HG02852 (cell line): ENCODE data around the gene SYNJ2BP.
"Not testable (repeated sequence)": the region's sequence is repeated elsewhere in the genome, so short reads cannot be mapped to it uniquely, and the experiment has no call there.

Experiments
- ATAC-seq: cut with Tn5 transposase; IDR thresholded peaks from one replicate; pipeline ENCODE4 v1.9.1; 2021; ENCODE audit warnings: mild to moderate bottlenecking, moderate library complexity; ENCODE audit not compliant: unreplicated experiment

Gene SYNJ2BP, protein sequence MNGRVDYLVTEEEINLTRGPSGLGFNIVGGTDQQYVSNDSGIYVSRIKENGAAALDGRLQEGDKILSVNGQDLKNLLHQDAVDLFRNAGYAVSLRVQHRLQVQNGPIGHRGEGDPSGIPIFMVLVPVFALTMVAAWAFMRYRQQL

DNA sequence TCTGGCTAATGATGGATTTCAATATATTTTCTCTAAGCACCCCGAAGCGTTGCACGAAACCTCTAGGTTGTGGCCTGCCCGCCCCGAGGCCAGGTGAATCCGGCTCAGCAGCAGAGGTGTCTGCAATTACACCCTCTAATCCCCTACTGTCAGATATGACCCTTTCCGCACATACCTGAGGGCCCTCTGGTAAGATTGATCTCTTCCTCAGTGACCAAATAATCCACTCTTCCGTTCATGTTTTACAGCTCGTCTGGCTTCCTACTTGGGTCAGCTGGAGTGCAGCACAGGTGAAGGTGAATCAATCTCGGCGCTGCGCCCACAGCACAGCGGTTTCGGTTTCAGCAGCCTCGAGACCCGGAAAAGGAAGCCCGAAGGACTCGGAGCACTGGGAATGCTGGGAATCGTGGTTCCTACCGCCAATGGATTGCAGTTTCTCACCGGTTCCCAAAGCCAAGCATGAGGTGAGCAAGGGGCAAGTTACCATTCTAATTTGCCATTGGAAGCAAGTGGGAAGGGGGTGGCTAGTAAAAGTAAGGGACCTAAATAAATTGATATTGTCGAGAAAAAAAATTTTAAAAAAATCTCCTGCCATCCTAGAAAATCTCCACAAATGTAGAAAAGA is at the start of gene SYNJ2BP:
Gene SYNJ2BP, minus strand, starts transcription at position 366 of the 625 bp plus-strand sequence. Its CDS starts 127 bp downstream, at position 239.
- ATAC-seq: peak; percentile 62

DNA sequence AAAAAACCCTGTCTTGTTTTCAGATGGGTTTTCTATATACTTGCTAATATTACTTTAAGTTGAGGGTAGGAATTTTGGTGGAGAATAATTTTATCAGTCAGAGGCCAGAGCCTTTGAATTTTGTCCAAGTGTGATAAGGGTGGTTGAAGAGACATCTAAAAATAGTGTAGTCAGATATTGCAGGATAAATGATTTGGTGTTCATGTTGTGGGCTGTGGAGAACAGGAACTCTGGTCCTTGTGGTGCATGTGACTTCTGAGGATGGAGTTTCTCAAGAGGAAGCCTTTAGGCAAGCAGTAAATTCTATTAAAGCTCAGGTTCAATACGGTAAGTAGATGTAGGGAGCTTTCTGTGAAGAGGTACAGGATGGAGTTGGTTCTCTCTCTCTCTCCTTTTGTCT is 37.8 kb upstream of the SYNJ2BP start:
- no peak for ATAC-seq

DNA sequence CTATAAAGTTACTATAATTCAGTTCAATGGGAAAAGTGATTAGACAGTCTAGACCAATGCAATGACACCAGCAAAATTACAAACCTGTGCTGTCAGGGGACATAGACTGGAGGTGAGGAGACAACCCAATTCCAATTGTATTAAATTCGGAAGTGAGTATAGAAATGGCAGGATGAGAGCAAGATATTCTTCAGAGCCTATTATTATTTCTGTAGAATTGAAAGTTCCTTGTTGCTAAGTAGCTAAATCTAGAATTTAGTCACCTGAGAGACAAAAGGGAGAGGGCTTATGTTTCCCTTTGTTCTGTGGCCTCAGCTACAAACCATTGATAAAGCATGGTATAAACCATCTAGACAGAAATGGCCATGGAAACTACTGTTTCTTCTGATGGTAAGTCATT is 35.0 kb upstream of the SYNJ2BP start, which contains the start of gene ADAM21:
Gene ADAM21, plus strand, starts transcription at position 301 of the 400 bp plus-strand sequence. CDS start 5,326 bp downstream, outside the sequence.
- no peak for ATAC-seq

DNA sequence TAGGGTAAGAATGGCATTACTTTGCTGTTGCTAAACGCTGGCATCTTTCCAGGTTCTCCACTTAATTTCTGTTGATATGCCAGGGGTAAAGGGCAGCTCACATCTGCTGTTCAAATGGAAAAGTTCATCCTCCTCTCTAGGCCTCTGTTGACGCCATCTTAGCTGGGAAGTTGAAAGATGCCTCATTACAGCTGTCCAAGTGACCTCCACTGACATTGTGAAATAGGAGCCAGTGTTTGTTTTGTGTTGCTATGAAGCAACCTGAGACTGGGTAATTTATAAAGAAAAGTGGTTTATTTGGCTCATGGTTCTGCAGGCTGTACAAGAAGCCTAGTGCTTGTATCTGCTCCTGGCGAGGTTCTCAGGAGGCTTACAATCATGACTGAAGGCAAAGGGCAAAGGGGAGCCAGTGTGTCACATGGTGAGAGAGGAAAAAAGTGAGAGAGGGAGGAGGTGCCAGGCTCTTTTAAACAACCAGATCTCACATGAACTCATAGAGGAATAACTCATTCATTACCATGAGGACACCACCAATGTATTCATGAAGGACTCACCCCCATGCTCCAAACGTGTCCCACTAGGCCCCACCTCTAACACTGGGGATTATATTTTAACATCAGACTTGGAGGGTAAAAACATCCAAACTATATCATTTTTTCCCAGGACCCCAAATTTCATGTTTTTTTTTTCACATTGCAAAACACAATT is 31.9 kb upstream of the SYNJ2BP start:
- no peak for ATAC-seq

DNA sequence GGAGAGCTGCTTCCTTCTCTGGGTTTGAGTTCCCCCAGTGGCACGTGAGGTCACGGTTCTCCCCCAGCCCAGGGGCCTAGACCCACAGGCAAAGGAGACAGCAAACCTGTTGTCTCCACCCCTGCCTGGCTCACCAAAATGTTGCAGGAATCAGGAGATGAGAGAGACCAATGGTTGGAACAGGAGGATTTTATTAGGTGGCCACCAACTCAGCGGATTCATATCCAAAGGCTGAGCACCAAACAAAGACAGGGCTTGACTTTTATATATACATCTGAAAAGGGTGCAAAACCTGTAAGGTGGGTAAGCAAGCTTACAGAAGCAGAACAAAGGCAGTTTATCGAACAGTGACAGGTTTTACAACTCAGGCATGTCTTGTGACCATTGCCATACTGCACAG is 25.9 kb upstream of the SYNJ2BP start:
- ATAC-seq: no peak

DNA sequence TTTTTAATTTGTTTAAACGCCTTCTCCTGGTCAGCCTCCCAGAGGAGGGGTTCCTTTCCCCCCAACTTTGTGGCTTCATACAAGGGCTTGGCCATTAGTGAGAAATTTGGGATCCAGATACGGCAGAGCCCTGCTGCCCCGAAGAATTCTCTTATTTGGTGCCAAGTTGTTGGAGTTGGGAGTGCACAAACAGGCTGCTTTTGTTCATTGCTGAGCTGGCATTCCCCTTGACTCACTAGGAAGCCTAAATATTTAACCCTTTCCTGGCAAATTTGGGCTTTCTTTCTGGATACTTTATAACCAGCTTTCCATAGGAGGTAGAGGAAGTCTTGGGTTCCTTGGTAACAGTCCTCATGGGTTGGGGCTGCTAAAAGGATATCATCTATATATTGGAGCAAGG is 24.8 kb upstream of the SYNJ2BP start:
- no peak for ATAC-seq

DNA sequence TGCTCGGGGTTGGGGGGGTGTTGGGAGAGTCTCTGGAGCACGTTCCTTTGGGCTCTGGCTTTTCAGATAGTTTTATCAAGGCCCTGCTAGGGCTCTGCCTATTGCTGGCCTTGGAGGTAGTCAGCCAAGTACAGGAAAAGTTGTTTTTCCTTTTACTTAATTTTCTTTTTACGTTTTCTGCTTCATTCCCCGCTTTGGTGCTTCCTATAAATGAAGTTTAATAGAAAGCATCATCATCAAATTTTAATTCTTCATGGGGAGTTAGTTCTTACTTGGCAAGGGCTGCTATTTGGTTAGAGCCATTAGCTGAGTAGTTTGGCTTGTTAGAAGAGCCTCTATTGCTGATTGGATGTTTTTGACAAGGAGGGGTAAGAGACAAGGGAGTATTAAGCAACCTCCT is 20.0 kb upstream of the SYNJ2BP start:
- no peak for ATAC-seq

DNA sequence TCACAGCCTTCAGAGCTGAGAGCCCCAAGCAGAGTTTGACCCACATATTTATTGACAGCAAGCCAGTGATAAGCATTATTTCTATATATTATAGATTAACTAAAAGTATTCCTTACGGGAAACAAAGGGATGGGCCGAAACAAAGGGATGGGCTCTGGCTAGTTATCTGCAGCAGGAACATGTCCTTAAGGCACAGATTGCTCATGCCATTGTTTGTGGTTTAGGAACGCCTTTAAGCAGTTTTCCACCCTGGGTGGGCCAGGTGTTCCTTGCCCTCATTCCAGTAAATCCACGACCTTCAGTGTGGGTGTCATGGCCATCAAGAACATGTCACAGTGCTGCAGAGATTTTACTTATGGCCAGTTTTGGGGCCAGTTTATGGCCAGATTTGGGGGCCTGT is 9.7 kb upstream of the SYNJ2BP start:
- not testable (repeated sequence) for ATAC-seq

DNA sequence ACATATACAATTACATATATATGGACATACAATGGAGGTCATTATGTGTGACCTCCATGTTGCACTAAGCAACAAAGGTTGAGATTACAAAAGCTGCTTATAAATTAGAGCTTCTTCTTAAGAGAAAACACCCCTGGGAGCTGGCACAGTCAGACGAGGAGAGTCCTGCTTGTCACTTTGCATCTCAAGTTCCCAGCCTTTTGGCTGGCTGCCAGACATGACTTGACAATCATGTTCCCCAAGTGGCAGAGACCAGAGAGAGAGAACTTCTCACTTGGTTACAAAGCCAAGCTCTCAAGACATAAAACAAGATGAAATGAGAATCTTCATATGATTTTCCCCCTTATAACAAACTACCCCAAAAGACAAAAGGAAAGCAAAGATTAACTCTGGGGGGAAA is 8.5 kb upstream of the SYNJ2BP start:
- no peak for ATAC-seq

DNA sequence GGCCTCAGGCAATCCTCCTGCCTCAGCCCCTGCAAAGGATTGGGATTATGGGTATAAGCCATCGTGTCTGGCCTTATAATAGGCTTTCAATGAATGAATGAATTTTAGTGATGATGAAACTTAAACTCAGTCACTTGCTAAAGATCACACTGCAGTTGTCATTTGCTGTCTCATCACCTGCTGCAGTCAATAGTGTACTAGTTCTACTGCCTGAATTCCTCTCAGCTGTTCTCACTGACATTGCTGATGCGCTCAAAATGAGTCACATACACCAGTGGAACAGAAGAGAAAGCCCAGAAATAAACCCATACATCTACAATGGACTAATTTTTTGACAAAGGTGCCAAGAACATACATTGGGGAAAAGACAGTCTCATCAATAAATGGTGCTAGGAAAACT is 5.6 kb upstream of the SYNJ2BP start:
- no peak for ATAC-seq

DNA sequence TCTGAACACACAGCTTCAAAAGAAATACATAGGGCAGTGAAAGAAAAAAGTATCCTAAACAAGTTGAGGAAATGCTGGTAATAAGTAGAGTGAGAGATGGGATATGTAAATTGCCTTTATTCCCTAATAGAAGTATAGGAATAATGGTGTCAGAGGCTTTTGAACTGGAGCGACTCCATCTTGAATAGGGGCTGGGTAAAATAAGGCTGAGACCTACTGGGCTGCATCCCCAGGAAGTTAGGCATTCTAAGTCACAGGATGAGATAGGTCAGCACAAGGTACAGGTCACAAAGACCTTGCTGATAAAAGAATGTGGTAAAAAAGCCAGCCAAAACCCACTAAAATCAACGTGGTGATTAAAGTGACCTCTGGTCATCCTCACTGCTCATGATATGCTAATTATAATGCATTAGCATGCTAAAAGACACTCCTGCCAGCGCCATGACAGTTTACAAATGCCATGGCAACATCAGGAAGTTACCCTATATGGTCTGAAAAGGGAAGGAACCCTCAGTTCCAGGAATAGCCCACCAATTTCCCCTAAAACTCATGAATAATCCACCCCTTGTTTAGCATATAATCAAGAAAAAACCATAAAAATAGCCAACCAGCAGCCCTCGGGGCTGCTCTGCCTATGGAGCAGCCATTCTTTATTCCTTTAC is 2.5 kb upstream of the SYNJ2BP start:
- ATAC-seq: not testable (repeated sequence)

DNA sequence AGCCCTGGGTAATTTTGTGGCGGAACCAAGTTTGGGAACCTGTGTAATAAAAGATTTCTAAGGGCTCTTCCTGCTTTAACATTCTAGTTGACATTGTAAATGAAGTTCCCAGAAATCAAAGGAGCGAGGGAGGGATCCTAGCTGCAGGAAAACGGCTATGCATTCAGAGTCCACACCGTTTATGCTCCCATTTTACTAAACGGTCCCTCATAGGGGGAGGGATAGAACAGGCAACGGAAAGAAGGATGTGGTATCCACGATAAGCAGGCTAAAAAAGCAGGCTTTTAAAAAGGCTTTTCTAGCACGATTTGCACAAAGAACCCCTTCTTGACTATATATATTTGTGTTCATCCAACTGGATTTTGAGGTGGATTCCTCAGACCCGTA is 559 bp downstream of the SYNJ2BP start:
- peak; percentile 12 for ATAC-seq

DNA sequence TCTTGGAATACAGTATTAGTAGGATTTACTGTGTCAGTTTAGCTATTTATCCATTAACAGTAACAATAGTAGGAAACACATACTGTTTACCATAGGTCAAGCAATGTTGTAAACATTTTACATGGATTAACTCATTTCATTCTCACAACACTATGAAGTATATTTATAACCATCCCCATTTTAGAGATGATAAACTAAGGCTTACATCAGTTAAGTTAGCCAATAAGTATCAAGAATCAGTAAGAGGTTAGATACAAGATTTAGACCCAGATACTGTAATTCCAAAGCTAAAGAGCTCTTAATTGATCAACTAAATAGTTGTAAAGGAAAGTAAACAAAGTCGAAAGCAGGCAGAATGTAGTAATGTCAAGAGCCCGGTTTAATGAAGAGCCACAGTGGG is 1.1 kb downstream of the SYNJ2BP start:
- no peak for ATAC-seq

DNA sequence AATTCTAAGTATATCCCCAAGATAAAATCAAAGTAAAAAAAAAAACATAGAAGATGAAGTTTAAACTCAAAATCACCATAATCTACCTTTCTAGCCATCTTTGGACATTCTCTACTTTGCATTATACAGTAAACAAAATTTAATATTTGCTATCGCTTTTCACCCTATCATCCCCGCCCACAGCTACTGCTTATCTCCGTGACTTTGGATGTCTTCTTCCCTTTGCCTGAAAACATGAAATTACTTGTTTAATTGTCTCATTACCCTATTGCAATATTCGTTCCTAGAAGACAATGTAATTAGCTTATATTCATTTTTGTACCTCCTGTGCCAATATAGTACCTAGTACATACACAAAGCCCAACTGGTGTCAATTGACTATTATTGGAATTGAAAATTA is 9.3 kb downstream of the SYNJ2BP start:
- ATAC-seq: no peak

DNA sequence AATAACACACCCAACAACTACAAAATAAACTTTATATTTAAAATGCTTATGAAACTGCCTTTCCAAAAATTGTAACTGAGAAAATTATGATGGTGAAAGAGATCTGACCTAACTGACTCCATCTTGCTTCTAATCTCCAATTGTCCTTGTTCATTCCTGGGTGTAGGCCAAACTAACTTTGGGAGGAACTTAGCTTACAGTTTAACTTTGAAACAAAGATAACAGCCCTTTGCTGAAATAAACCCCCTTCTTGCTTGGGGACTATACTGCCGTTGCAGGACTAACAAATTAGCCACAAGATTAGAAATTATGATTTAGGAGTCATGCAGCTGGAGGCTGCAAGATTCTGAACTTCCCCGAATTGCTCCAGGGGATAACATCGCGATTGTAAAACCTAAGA is 10.7 kb downstream of the SYNJ2BP start:
- ATAC-seq: not testable (repeated sequence)

DNA sequence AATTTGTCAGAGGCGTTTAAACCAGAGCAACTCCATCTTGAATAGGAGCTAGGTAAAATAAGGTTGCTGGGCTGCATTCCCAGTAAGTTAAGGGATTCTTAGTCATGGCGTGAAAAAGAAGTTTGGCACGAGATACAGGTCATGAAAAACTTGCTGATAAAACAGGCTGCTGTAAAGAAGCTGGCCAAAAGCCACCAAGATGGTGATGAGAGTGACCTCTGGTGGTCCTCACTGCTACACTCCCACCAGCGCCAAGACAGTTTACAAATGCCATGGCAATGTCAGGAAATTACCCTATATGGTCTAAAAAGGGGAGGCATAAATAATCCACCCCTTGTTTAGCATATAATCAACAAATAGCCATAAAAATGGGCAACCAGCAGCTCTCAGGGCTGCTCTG is 13.6 kb downstream of the SYNJ2BP start:
- ATAC-seq: not testable (repeated sequence)

DNA sequence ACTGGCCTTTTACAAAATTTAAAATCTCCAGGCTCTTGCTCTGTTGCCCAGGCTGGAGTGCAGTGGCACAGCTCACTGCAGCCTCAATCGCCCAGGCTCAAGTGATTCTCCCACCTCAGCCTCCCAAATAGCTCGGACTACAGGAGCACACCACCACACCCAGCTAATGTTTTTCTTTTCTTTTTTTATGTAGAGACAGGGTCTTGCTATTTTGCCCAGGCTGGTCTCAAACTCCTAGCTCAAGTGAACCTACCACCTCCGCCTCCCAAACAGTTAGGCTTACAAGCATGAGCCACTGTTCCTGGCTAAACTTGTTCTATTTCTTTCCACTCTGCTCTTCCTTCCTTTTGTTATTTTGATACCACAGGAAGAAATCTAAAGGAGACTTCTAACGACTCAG is 15.2 kb downstream of the SYNJ2BP start:
- no peak for ATAC-seq

DNA sequence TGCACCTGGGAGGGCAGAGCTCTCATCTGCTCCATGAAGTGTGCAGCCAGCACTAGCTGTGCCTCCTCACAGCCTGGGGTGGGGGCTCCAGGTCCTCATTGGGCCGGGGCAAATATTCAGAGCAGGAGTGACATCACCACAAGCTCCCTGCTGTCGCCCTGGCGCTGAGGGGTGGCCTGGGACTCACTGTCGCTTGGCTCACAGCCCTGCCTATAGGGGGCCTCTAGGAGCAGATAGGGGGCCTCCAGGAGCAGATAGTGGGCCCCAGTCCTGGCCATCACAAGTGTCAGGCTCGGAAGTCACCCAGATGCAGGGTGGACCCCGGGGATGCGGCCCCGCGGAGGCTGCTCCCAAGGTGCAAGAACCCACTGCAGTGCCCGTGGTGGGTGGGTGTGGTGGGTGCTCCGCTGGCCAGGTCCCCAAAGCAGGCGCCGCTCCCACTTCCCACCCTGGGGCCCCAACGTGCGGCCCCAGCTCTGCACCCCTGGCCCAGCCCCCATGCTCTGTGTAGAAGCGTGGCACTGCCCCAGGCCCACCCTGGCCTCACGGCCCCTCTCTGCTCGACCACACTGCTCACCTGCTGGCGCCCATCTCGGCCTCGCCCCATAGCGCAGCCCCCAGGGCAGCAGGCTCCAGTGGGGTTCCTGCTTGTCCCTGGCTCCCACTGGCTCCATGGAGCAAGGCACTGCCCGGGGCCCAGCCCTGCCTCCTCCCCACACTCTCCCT is 18.0 kb downstream of the SYNJ2BP start:
- ATAC-seq: no peak

DNA sequence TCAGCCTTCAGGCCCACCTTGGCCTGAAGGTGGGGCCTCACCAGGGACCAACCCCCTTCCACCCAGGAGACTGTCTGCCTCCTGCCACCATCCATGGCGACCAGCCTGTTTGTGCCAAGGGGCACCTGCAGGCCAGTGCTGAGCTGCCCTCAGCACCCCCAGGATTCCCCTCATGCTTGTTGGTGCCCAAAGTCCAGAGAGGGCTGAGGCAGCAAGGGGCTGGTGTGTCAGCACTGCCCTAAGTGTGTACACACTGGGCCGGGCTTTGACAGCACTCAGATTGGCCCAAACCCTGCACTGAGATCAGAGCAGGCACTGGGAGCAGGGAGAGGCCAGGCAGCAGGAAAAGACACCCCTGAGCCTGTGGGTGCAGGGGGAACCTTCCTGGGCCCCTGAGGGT is 18.6 kb downstream of the SYNJ2BP start:
- ATAC-seq: no peak

DNA sequence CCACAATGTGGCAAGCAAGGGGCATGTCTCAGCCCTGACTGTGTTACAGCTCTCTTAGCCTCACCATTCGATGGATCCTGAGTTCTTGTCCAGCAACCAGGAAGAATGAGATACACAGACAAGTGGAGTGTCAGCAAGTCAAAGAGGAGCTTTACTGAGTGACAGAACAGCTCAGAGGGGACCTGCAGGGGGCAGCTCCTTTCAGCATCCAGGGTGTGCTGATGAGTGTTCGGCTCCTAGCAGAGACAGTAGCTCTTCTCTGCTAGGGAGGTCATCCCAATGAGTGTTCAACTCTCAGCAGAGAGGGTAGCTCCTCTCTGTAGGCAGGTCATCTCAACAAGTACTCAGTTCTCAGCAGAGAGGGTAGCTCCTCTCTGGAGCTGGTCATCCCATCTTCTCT is 19.1 kb downstream of the SYNJ2BP start:
- ATAC-seq: no peak

DNA sequence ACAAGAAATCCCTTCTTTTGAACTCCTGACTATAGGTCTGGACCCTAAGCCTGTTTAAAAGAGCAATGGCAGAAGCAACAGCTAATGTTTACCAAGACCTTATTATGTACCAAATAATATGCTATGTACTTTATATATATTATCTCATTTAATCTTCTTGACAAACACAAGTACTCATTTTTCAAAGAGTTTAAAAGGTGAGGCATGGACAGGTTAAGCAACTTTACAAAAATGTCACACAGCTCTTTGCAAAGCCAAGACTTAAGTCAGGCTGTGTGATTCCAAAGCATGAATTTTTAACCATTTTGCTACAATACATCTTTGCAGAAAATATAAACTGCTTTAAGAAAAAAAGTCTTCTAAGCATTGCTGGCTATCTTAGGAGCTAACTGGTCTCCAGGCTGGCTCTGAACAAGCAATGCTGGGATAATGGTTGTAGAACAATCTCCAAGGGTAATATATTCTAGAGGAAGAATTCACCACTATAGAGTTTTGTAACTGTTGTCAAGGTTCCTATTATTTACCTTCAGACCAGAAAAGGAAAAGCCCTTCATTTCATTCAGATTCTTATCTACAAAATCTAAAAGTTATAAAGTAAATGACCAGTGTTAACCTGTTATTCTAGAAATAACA is 22.1 kb downstream of the SYNJ2BP start:
- ATAC-seq: no peak
